RWPE1 (cell line): Measurements from ENCODE around the gene KCNMA1.

Experiments
- CTCF ChIA-PET: fragments of 350-600 bp; sonication (Branson Sonifier 250); formaldehyde crosslinking; extraction: SDS; loops from one replicate; lab custom pipeline; 2021; lab: Yijun Ruan, JAX
- POLR2A ChIA-PET: fragments of 400-600 bp; formaldehyde crosslinking; extraction: SDS; loops from one replicate; lab custom pipeline; 2020; ENCODE audit warnings: antibody characterized with exemption; ENCODE audit not compliant: low non-redundant PET; lab: Yijun Ruan, JAX
- DNase-seq: peaks from one replicate; pipeline ENCODE4 v3.0.0; 2012; ENCODE audit warnings: low spot score
- H3K27ac ChIP-seq: fragments of 450-650 bp; 2 replicates; pipeline ENCODE4 v1.5.1; 2017
- CTCF ChIP-seq: fragments of 450-650 bp; conservative IDR thresholded peaks from 2 replicates; pipeline ENCODE4 v1.5.1; 2017; ENCODE audit warnings: low read depth, mild to moderate bottlenecking

The KCNMA1 gene

GRCh38 chr10:77041636-77042258 is 595.9 kb downstream of the KCNMA1 start:
- POLR2A ChIA-PET: no interaction called here
- no peak overlapping the region for H3K27ac ChIP-seq
- TF ChIP-seq CTCF: no peak
- CTCF ChIA-PET: interaction anchor here (0.7 kb wide), 1 partner anchor 422 kb away, joined by 4 read pairs; no protein-coding TSS in a partner anchor
- no peak for DNase-seq

GRCh38 chr10:77038407-77038806 is 599.2 kb downstream of the KCNMA1 start:
- TF ChIP-seq CTCF: no peak
- CTCF ChIA-PET: interaction anchor here (0.6 kb wide), 1 partner anchor 247 kb away, joined by 8 read pairs; no protein-coding TSS in a partner anchor
- no peak for DNase-seq
- POLR2A ChIA-PET: no interaction called here
- no peak overlapping the region for H3K27ac ChIP-seq

GRCh38 chr10:77037735-77038403 is 599.7 kb downstream of the KCNMA1 start:
- H3K27ac ChIP-seq: no peak overlapping the region
- POLR2A ChIA-PET: no interaction called here
- DNase-seq: no peak
- CTCF ChIA-PET: interaction anchor here (0.6 kb wide), 1 partner anchor 1191 kb away, joined by 3 read pairs; no protein-coding TSS in a partner anchor
- 0 out of 2 replicates have a peak, but pooled peaks have one; percentile 4 for TF ChIP-seq CTCF

- ChIA-PET POLR2A (no interaction called here), CTCF (interaction anchor here (0.6 kb wide), 1 partner anchor 1190 kb away, joined by 3 read pairs; no protein-coding TSS in a partner anchor)
- TF ChIP-seq CTCF: peak; percentile 32; the same call in 1 of the 2 replicates
- no peak for DNase-seq
- no peak overlapping the region for H3K27ac ChIP-seq
Measured at GRCh38 chr10:77036993-77037734, 600.4 kb downstream of the KCNMA1 start.

- H3K27ac ChIP-seq: no peak overlapping the region
- POLR2A ChIA-PET: no interaction called here
- CTCF ChIA-PET: interaction anchor here (0.6 kb wide), 1 partner anchor 50 kb away, joined by 4 read pairs; no protein-coding TSS in a partner anchor
- DNase-seq: no peak
- no peak for TF ChIP-seq CTCF
Measured at GRCh38 chr10:77036276-77036675, 601.3 kb downstream of the KCNMA1 start.

GRCh38 chr10:77034795-77035194 is 602.8 kb downstream of the KCNMA1 start:
- CTCF ChIA-PET: interaction anchor here (0.7 kb wide), 1 partner anchor 999 kb away, joined by 4 read pairs; no protein-coding TSS in a partner anchor
- no peak overlapping the region for H3K27ac ChIP-seq
- POLR2A ChIA-PET: no interaction called here
- no peak for DNase-seq
- TF ChIP-seq CTCF: no peak
